HK-2 (cell line): Measurements from ENCODE around the gene TMEM140.
"Not testable (repeated sequence)": the region's sequence is repeated elsewhere in the genome, so short reads cannot be mapped to it uniquely, and the experiment has no call there.

Experiments
- DNase-seq: peaks from one replicate; pipeline ENCODE4 v3.0.0-alpha.2; 2018; ENCODE audit not compliant: unreplicated experiment

Gene TMEM140

GRCh38 chr7:135158874-135159273 lies 11.0 kb downstream of the TMEM140 start:
- DNase-seq: no peak

GRCh38 chr7:135159359-135160085 lies 11.7 kb downstream of the TMEM140 start:
- DNase-seq: no peak

- DNase-seq: no peak
Measured at GRCh38 chr7:135160098-135160857, 12.4 kb downstream of the TMEM140 start.

- no peak for DNase-seq
Measured at GRCh38 chr7:135160858-135161653, 13.2 kb downstream of the TMEM140 start.

- DNase-seq: no peak
Measured at GRCh38 chr7:135161669-135162068, 13.8 kb downstream of the TMEM140 start.

GRCh38 chr7:135162382-135163001 lies 14.6 kb downstream of the TMEM140 start:
- DNase-seq: no peak

GRCh38 chr7:135164357-135165061 lies 16.6 kb downstream of the TMEM140 start:
- DNase-seq: no peak

- DNase-seq: no peak
Measured at GRCh38 chr7:135165862-135166261, 18.0 kb downstream of the TMEM140 start.

- DNase-seq: no peak
Measured at GRCh38 chr7:135166338-135166990, 18.6 kb downstream of the TMEM140 start.

- no peak for DNase-seq
Measured at GRCh38 chr7:135167365-135167917, 19.6 kb downstream of the TMEM140 start.

- DNase-seq: no peak
Measured at GRCh38 chr7:135168001-135168400, 20.1 kb downstream of the TMEM140 start.

GRCh38 chr7:135168489-135169140 lies 20.7 kb downstream of the TMEM140 start:
- no peak for DNase-seq

GRCh38 chr7:135169141-135169963 lies 21.5 kb downstream of the TMEM140 start:
- DNase-seq: peak; percentile 62

GRCh38 chr7:135169964-135170273 lies 22.0 kb downstream of the TMEM140 start:
- no peak for DNase-seq

GRCh38 chr7:135170274-135170997 lies 22.6 kb downstream of the TMEM140 start, which contains the start of gene CYREN:
TSS of gene CYREN (minus strand) at chr7:135170707. CDS start at chr7:135168922, 1,785 bp downstream.
- DNase-seq: peak; percentile 97

GRCh38 chr7:135170998-135171481 lies 23.2 kb downstream of the TMEM140 start:
- not testable (repeated sequence) for DNase-seq

- peak; percentile 90 for DNase-seq
Measured at GRCh38 chr7:135171581-135172291, 23.9 kb downstream of the TMEM140 start.

- not testable (repeated sequence) for DNase-seq
Measured at GRCh38 chr7:135173916-135174315, 26.0 kb downstream of the TMEM140 start.
